Measurements from ENCODE around the gene MCUR1. TPM values are rescaled to one million over a fixed set of nuclear protein-coding genes. Genes with fewer than 3 reads are reported as not detected.
"Not testable (repeated sequence)": the region's sequence is repeated elsewhere in the genome, so short reads cannot be mapped to it uniquely, and the experiment has no call there.

Gene MCUR1
- total RNA-seq, 1 donor from 2014 or later: 25.3 TPM

GRCh38 chr6:13788820-13789219, 25.5 kb downstream of the MCUR1 start:
- TF ChIP-seq, protein P1, sequence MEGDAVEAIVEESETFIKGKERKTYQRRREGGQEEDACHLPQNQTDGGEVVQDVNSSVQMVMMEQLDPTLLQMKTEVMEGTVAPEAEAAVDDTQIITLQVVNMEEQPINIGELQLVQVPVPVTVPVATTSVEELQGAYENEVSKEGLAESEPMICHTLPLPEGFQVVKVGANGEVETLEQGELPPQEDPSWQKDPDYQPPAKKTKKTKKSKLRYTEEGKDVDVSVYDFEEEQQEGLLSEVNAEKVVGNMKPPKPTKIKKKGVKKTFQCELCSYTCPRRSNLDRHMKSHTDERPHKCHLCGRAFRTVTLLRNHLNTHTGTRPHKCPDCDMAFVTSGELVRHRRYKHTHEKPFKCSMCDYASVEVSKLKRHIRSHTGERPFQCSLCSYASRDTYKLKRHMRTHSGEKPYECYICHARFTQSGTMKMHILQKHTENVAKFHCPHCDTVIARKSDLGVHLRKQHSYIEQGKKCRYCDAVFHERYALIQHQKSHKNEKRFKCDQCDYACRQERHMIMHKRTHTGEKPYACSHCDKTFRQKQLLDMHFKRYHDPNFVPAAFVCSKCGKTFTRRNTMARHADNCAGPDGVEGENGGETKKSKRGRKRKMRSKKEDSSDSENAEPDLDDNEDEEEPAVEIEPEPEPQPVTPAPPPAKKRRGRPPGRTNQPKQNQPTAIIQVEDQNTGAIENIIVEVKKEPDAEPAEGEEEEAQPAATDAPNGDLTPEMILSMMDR (conservative IDR thresholded peaks at IDR 0.05): no peak
- no peaks in the 10 kb centered on the region for H3K9me3 Mint-ChIP-seq
- H3K36me3 Mint-ChIP-seq: peaks cover 27% of the 10 kb centered on the region
- H3K27me3 Mint-ChIP-seq: no peaks in the 10 kb centered on the region
- H3K27ac Mint-ChIP-seq: no peak overlapping the region
- H3K4me1 Mint-ChIP-seq (ENCODE audit: unreplicated experiment): peaks cover 8% of the 10 kb centered on the region
- no peak overlapping the region for H3K4me3 Mint-ChIP-seq
- DNase-seq (ENCODE audit: extremely low spot score, unreplicated experiment): no peak

DNA sequence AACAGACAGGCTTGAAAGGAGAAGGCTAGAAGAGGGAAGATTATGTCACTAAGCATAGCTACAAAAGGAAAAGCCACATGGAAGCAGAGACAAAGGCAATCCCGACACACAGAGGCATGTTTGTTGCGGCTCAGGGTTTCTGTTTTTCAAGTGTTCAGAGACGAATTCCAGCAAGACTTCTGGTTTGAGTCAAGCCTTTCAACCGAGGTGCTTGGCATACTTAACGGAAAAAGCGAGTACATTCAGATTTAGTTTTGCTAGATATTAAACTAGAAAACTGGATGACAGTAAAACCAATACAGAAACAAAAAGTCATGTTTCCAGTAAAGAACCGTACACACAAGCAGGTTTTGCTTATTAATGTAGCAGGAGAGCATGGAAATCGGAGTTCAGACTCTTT, 27.2 kb downstream of the MCUR1 start:
- DNase-seq (ENCODE audit: extremely low spot score, unreplicated experiment): no peak
- Mint-ChIP-seq H3K4me3 (no peak overlapping the region), H3K27me3 (no peaks in the 10 kb centered on the region), H3K4me1 (ENCODE audit: unreplicated experiment) (peaks cover 8% of the 10 kb centered on the region), H3K27ac (peak overlapping the region; percentile 61), H3K36me3 (peaks cover 22% of the 10 kb centered on the region), H3K9me3 (no peaks in the 10 kb centered on the region)
- TF ChIP-seq, protein P1 (conservative IDR thresholded peaks at IDR 0.05): no peak

GRCh38 chr6:13780162-13780561, 34.2 kb downstream of the MCUR1 start:
- not testable (repeated sequence) for H3K4me3 Mint-ChIP-seq; H3K27me3 Mint-ChIP-seq; H3K36me3 Mint-ChIP-seq; DNase-seq (ENCODE audit: extremely low spot score, unreplicated experiment); H3K27ac Mint-ChIP-seq; H3K9me3 Mint-ChIP-seq; H3K4me1 Mint-ChIP-seq (ENCODE audit: unreplicated experiment)

- Mint-ChIP-seq H3K36me3 (no peaks in the 10 kb centered on the region), H3K27me3 (no peaks in the 10 kb centered on the region), H3K9me3 (no peaks in the 10 kb centered on the region), H3K27ac (no peak overlapping the region), H3K4me1 (ENCODE audit: unreplicated experiment) (no peaks in the 10 kb centered on the region), H3K4me3 (no peak overlapping the region)
- DNase-seq (ENCODE audit: extremely low spot score, unreplicated experiment): no peak
- TF ChIP-seq, protein P1 (conservative IDR thresholded peaks at IDR 0.05): no peak
These were observed 36.3 kb downstream of the MCUR1 start for GRCh38 chr6:13778028-13778427.

GRCh38 chr6:13776602-13777001, 37.8 kb downstream of the MCUR1 start:
- TF ChIP-seq, protein P1 (conservative IDR thresholded peaks at IDR 0.05): no peak
- H3K36me3 Mint-ChIP-seq: no peaks in the 10 kb centered on the region

GRCh38 chr6:13775466-13775865, 38.9 kb downstream of the MCUR1 start:
- H3K4me1 Mint-ChIP-seq (ENCODE audit: unreplicated experiment); H3K4me3 Mint-ChIP-seq; H3K27ac Mint-ChIP-seq: not testable (repeated sequence)

More at GRCh38 chr6:13776602-13777001, 37.8 kb downstream of the MCUR1 start:
- Mint-ChIP-seq H3K4me1 (ENCODE audit: unreplicated experiment) (no peaks in the 10 kb centered on the region), H3K9me3 (no peaks in the 10 kb centered on the region), H3K4me3 (no peak overlapping the region), H3K27me3 (no peaks in the 10 kb centered on the region), H3K27ac (no peak overlapping the region)
- DNase-seq (ENCODE audit: extremely low spot score, unreplicated experiment): no peak

GRCh38 chr6:13772358-13773030, 41.9 kb downstream of the MCUR1 start:
- H3K4me1 Mint-ChIP-seq (ENCODE audit: unreplicated experiment); DNase-seq (ENCODE audit: extremely low spot score, unreplicated experiment); H3K9me3 Mint-ChIP-seq; H3K4me3 Mint-ChIP-seq; H3K27me3 Mint-ChIP-seq; H3K27ac Mint-ChIP-seq; H3K36me3 Mint-ChIP-seq: not testable (repeated sequence)

More at GRCh38 chr6:13775466-13775865, 38.9 kb downstream of the MCUR1 start:
- H3K9me3 Mint-ChIP-seq; H3K27me3 Mint-ChIP-seq; DNase-seq (ENCODE audit: extremely low spot score, unreplicated experiment); H3K36me3 Mint-ChIP-seq: not testable (repeated sequence)
